Neural progenitor cell (in vitro differentiated cells): Measurements from ENCODE around the gene ECHDC1. TPM values are rescaled to one million over a fixed set of nuclear protein-coding genes. Genes with fewer than 3 reads are reported as not detected.

Source experiments
- DNase-seq: peaks from one replicate; pipeline ENCODE4 v3.0.0-alpha.2; 2016; ENCODE audit warnings: low spot score
- H2AFZ ChIP-seq: fragments of 200-600 bp; sonication (generic); replicated peaks from 2 replicates; pipeline ENCODE4 v1.6.1; 2016; ENCODE audit warnings: antibody characterized with exemption
- H3F3A ChIP-seq: fragments of 200-600 bp; sonication (generic); 2 replicates; pipeline ENCODE4 v1.6.1; 2016; ENCODE audit warnings: antibody characterized with exemption, low read depth
- H3K27ac ChIP-seq: fragments of 200-600 bp; sonication (generic); 2 replicates; pipeline ENCODE4 v1.5.1; 2016; ENCODE audit warnings: mild to moderate bottlenecking
- H3K27me3 ChIP-seq: fragments of 200-600 bp; sonication (generic); 2 replicates; pipeline ENCODE4 v1.6.1; 2016; ENCODE audit warnings: mild to moderate bottlenecking, moderate library complexity
- H3K36me3 ChIP-seq: fragments of 200-600 bp; sonication (generic); 2 replicates; pipeline ENCODE4 v1.5.1; 2016
- H3K4me1 ChIP-seq: fragments of 200-600 bp; sonication (generic); 2 replicates; pipeline ENCODE4 v1.6.1; 2016; ENCODE audit warnings: mixed run types
- H3K4me2 ChIP-seq: fragments of 200-600 bp; sonication (generic); 2 replicates; pipeline ENCODE4 v1.6.1; 2016
- H3K4me3 ChIP-seq: fragments of 200-600 bp; sonication (generic); 2 replicates; pipeline ENCODE4 v1.5.1; 2016
- H3K79me2 ChIP-seq: fragments of 200-600 bp; sonication (generic); 2 replicates; pipeline ENCODE4 v1.6.1; 2016; ENCODE audit warnings: low read depth
- H3K9ac ChIP-seq: fragments of 200-600 bp; sonication (generic); 2 replicates; pipeline ENCODE4 v1.6.1; 2016
- H3K9me3 ChIP-seq: fragments of 200-600 bp; sonication (generic); 2 replicates; pipeline ENCODE4 v1.5.1; 2016; ENCODE audit warnings: low read depth
- H4K20me1 ChIP-seq: fragments of 200-600 bp; sonication (generic); 2 replicates; pipeline ENCODE4 v1.6.1; 2016; ENCODE audit warnings: low read depth
- H3K27ac Mint-ChIP-seq: 3 replicates; pipeline ENCODE4 v1.8.0; 2021; ENCODE audit warnings: mixed read lengths
- H3K27me3 Mint-ChIP-seq: 2 replicates; pipeline ENCODE4 v1.8.0; 2022; ENCODE audit warnings: low read depth, mild to moderate bottlenecking, inconsistent platforms, moderate library complexity, mixed read lengths; ENCODE audit not compliant: insufficient read depth
- H3K36me3 Mint-ChIP-seq: 3 replicates; pipeline ENCODE4 v1.8.0; 2021; ENCODE audit warnings: mixed read lengths
- H3K4me1 Mint-ChIP-seq: 3 replicates; pipeline ENCODE4 v1.8.0; 2021; ENCODE audit warnings: mixed read lengths
- H3K4me3 Mint-ChIP-seq: 3 replicates; pipeline ENCODE4 v1.8.0; 2021; ENCODE audit warnings: mild to moderate bottlenecking, moderate library complexity, mixed read lengths
- H3K9me3 Mint-ChIP-seq: 3 replicates; pipeline ENCODE4 v1.8.0; 2020; ENCODE audit warnings: mixed read lengths
- EZH2 ChIP-seq: fragments of 200-600 bp; sonication (generic); IDR thresholded peaks from 2 replicates; pipeline ENCODE4 v1.6.1; 2017; ENCODE audit warnings: antibody characterized with exemption, mild to moderate bottlenecking, moderate library complexity
- EZH2phosphoT487 ChIP-seq: fragments of 200-600 bp; sonication (generic); IDR thresholded peaks from 2 replicates; pipeline ENCODE4 v1.6.1; 2017; ENCODE audit warnings: antibody characterized with exemption
- small RNA-seq: library from RNA; depleted of rRNA; stranded (forward); fragments of <200 nt; gene quantifications from one replicate; pipeline ENCODE3, GENCODE V24; 2015
- total RNA-seq: library from RNA; depleted of rRNA; stranded (reverse); fragments of >200 nt; gene quantifications from 2 replicates; pipeline ENCODE4 v1.2.3, GENCODE V29; 2015; ENCODE audit warnings: low replicate concordance
- TF ChIP-seq, protein P1 (sequence below): fragments of 200-600 bp; sonication (generic); IDR thresholded peaks from 2 replicates; pipeline ENCODE4 v1.5.1; 2017; ENCODE audit warnings: antibody characterized with exemption, mild to moderate bottlenecking

ECHDC1 gene
- total RNA-seq, 1 donor from 2014 or later = 81.9 TPM

DNA sequence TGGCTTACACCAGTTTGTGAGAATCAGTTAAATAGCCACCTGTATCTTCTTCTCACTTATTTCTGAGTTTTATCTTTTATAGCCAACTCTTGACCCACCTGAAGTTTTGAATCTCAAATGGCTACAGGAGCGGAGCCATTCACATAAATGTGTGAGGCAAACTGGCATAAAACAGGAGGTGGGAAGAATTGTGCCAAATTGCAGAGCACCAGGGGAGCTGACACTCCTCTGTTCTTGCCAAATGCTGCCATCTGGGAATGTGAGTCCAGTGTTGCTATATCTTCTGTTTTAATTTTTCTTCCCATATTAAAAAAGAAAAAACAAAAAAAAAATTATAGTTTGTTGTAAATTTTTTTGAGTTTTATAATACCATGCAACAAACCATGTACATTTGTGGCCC lies 93.8 kb downstream of the ECHDC1 start:
- H3K36me3 Mint-ChIP-seq = no peaks in the 10 kb centered on the region
- H3K27ac Mint-ChIP-seq = no peak overlapping the region

DNA sequence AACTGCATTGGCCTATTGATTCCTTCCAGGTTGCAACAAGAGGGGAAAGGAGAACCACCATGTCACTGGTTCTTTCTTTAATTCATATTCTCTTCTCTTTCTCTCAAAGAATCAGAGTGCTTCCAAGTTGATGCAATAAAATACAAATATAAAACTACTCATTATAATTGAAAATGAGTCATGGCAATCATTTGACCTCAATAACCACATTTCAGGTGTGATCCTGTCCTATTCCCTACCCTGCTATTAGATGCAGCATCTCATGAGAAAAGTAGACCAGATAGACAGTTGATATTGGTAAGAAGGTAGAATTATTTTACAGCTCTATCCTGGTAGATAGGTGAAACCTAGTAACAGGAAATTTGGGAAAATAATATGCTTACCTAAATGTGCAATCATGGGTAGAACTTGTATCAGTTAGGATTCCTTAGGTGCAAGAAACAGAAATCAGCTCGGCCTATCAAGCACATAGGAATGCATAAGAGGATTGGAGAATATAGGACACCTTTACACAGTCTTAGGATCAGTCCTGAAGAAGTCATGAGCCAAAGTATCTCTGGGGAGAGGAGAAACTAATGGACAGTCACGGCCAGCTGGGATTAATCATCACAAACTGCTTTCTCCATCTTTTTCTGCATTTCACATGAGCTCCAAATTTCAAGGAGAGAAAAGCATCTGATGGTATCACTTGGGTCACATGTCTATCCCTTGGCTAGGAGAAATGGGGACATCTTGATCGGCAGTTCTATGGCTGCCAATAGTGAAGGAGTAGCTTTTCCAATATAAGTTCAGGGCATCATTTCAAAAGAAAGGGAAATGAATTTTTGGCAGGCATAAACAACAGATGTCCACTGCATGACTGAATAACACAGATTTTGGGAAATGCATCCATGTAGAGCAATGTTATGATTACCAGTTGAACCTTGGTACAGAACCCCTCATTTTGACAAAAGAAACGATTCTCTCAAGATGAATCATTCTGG lies 96.0 kb downstream of the ECHDC1 start:
- H3K9me3 Mint-ChIP-seq = no peaks in the 10 kb centered on the region
- DNase-seq = no peak
- H3K27me3 Mint-ChIP-seq = no peaks in the 10 kb centered on the region
- Histone ChIP-seq H3K4me1 (no peaks in the 10 kb centered on the region), H3K4me3 (no peak overlapping the region), H3K9me3 (no peaks in the 10 kb centered on the region), H3K4me2 (no peak overlapping the region), H2AFZ (no peak overlapping the region), H3K36me3 (no peaks in the 10 kb centered on the region), H3K27ac (no peak overlapping the region), H3K79me2 (no peaks in the 10 kb centered on the region), H4K20me1 (no peaks in the 10 kb centered on the region), H3K27me3 (no peaks in the 10 kb centered on the region), H3K9ac (no peak overlapping the region), H3F3A (no peaks in the 10 kb centered on the region)
- H3K27ac Mint-ChIP-seq = no peak overlapping the region
- H3K4me1 Mint-ChIP-seq = no peaks in the 10 kb centered on the region
- H3K4me3 Mint-ChIP-seq = no peak overlapping the region
- no peak for TF ChIP-seq EZH2phosphoT487
- TF ChIP-seq, protein P1, sequence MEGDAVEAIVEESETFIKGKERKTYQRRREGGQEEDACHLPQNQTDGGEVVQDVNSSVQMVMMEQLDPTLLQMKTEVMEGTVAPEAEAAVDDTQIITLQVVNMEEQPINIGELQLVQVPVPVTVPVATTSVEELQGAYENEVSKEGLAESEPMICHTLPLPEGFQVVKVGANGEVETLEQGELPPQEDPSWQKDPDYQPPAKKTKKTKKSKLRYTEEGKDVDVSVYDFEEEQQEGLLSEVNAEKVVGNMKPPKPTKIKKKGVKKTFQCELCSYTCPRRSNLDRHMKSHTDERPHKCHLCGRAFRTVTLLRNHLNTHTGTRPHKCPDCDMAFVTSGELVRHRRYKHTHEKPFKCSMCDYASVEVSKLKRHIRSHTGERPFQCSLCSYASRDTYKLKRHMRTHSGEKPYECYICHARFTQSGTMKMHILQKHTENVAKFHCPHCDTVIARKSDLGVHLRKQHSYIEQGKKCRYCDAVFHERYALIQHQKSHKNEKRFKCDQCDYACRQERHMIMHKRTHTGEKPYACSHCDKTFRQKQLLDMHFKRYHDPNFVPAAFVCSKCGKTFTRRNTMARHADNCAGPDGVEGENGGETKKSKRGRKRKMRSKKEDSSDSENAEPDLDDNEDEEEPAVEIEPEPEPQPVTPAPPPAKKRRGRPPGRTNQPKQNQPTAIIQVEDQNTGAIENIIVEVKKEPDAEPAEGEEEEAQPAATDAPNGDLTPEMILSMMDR = no peak
- TF ChIP-seq EZH2 = no peak
- H3K36me3 Mint-ChIP-seq = no peaks in the 10 kb centered on the region

More for the DNA sequence above, 93.8 kb downstream of the ECHDC1 start:
- Mint-ChIP-seq H3K9me3 (no peaks in the 10 kb centered on the region), H3K27me3 (no peaks in the 10 kb centered on the region), H3K4me1 (no peaks in the 10 kb centered on the region), H3K4me3 (no peak overlapping the region)
- no peaks in the 10 kb centered on the region for H4K20me1 ChIP-seq
- peaks cover 3% of the 10 kb centered on the region for H3K36me3 ChIP-seq
- H3K4me1 ChIP-seq = no peaks in the 10 kb centered on the region
- H3K27ac ChIP-seq = no peak overlapping the region
- H3K9ac ChIP-seq = no peak overlapping the region
- no peak for DNase-seq
- H2AFZ ChIP-seq = no peak overlapping the region
- TF ChIP-seq EZH2phosphoT487 (no peak), EZH2 (no peak)
- TF ChIP-seq, protein P1 = no peak
- H3K4me2 ChIP-seq = no peak overlapping the region
- no peaks in the 10 kb centered on the region for H3K79me2 ChIP-seq
- H3F3A ChIP-seq = no peaks in the 10 kb centered on the region
- no peaks in the 10 kb centered on the region for H3K9me3 ChIP-seq
- no peak overlapping the region for H3K4me3 ChIP-seq
- no peaks in the 10 kb centered on the region for H3K27me3 ChIP-seq

DNA sequence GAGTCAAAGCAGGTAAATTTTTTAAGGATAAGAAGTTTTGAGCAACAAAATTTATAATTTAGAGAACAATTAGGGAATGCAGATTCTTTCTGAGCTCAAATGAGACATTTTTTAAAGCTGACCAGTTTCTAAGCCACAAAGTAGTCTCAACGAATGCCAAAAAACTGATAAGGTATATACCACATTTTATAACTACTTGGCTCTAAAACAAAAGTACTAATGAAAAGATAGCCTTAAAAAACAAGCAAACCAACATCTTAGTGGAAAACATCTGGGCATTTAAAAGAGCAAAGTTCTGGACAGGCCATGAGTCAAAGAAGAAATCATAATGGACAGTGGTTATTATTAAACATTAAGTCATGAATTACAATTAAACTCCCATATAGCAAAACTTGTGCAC lies 99.9 kb downstream of the ECHDC1 start:
- Histone ChIP-seq H3K9me3 (no peaks in the 10 kb centered on the region), H3K4me3 (no peak overlapping the region), H3K9ac (no peak overlapping the region), H2AFZ (no peak overlapping the region), H3F3A (no peaks in the 10 kb centered on the region), H4K20me1 (no peaks in the 10 kb centered on the region), H3K36me3 (no peaks in the 10 kb centered on the region), H3K79me2 (no peaks in the 10 kb centered on the region), H3K4me2 (no peak overlapping the region), H3K27ac (no peak overlapping the region), H3K27me3 (no peaks in the 10 kb centered on the region), H3K4me1 (no peaks in the 10 kb centered on the region)
- Mint-ChIP-seq H3K27me3 (no peaks in the 10 kb centered on the region), H3K27ac (no peak overlapping the region), H3K4me1 (no peaks in the 10 kb centered on the region), H3K9me3 (no peaks in the 10 kb centered on the region), H3K4me3 (no peak overlapping the region), H3K36me3 (no peaks in the 10 kb centered on the region)
- TF ChIP-seq EZH2phosphoT487 (no peak), EZH2 (no peak)
- TF ChIP-seq, protein P1 = no peak
- no peak for DNase-seq

Small RNA genes within 50 kb of the gene (small RNA-seq; reads per million reads assigned to genes)
- gene RNA5SP217 = not detected

Other genes starting within 250 kb of the ECHDC1 start
- 0.81 and 2.4 TPM in 2 replicates for gene RSPO3, start 224.9 kb downstream of the ECHDC1 start, total RNA-seq
- gene RNF146, start 76.7 kb downstream of the ECHDC1 start, total RNA-seq = 63.3 and 115 TPM in 2 replicates
- gene KIAA0408, start 115.8 kb upstream of the ECHDC1 start, total RNA-seq = 2.2 and 9.7 TPM in 2 replicates
- not detected in 2 replicates for gene C6orf58, start 233.6 kb upstream of the ECHDC1 start, total RNA-seq